ENCODE data around the gene PSMD13.
"Not testable (repeated sequence)": the region's sequence is repeated elsewhere in the genome, so short reads cannot be mapped to it uniquely, and the experiment has no call there.

PSMD13 gene

GRCh38 chr11:220641-221215, 16.0 kb upstream of the PSMD13 start:
- not testable (repeated sequence) for FAIRE-seq

GRCh38 chr11:221539-221938, 15.2 kb upstream of the PSMD13 start:
- FAIRE-seq, result no peak

GRCh38 chr11:221998-222789, 14.6 kb upstream of the PSMD13 start:
- FAIRE-seq, result no peak

- no peak for FAIRE-seq
Measured at GRCh38 chr11:223026-223789, 13.6 kb upstream of the PSMD13 start.

GRCh38 chr11:223884-224283, 12.9 kb upstream of the PSMD13 start:
- FAIRE-seq, result no peak

- FAIRE-seq, result no peak
Measured at GRCh38 chr11:224424-224823, 12.4 kb upstream of the PSMD13 start.

- no peak for FAIRE-seq
Measured at GRCh38 chr11:225734-226453, 10.9 kb upstream of the PSMD13 start.

- FAIRE-seq, result no peak
Measured at GRCh38 chr11:227824-228379, 8.9 kb upstream of the PSMD13 start.

GRCh38 chr11:230431-230830, 6.3 kb upstream of the PSMD13 start:
- FAIRE-seq, result no peak

GRCh38 chr11:232783-233565, 3.8 kb upstream of the PSMD13 start:
- no peak for FAIRE-seq

- no peak for FAIRE-seq
Measured at GRCh38 chr11:235180-235579, 1.6 kb upstream of the PSMD13 start.

- FAIRE-seq, result no peak
Measured at GRCh38 chr11:235609-235996, 1.2 kb upstream of the PSMD13 start.

- FAIRE-seq, result no peak
Measured at GRCh38 chr11:235997-236773, 591 bp upstream of the PSMD13 start, which contains the start of gene SIRT3. SIRT3 (minus strand) TSS chr11:236342; CDS start chr11:236328, 14 bp downstream.

- not testable (repeated sequence) for FAIRE-seq
Measured at GRCh38 chr11:238346-238745, 1.6 kb downstream of the PSMD13 start.

GRCh38 chr11:240315-240714, 3.5 kb downstream of the PSMD13 start:
- no peak for FAIRE-seq

- no peak for FAIRE-seq
Measured at GRCh38 chr11:241634-242033, 4.9 kb downstream of the PSMD13 start.

GRCh38 chr11:244376-244775, 7.6 kb downstream of the PSMD13 start:
- no peak for FAIRE-seq

GRCh38 chr11:249062-249461, 12.3 kb downstream of the PSMD13 start:
- no peak for FAIRE-seq

- FAIRE-seq, result no peak
Measured at GRCh38 chr11:250274-250673, 13.5 kb downstream of the PSMD13 start.

- peak; percentile 92 for FAIRE-seq
Measured at GRCh38 chr11:250740-251299, 14.0 kb downstream of the PSMD13 start.

GRCh38 chr11:251550-251949, 14.8 kb downstream of the PSMD13 start:
- FAIRE-seq, result no peak
